SHP77 (cell line): ENCODE measurements around the gene DCDC1.

Experiments
- DNase-seq, 2 experiments: peaks; one replicate each; lab custom pipeline; 2025; lab: John Stamatoyannopoulos, UW

The DCDC1 gene

DNA sequence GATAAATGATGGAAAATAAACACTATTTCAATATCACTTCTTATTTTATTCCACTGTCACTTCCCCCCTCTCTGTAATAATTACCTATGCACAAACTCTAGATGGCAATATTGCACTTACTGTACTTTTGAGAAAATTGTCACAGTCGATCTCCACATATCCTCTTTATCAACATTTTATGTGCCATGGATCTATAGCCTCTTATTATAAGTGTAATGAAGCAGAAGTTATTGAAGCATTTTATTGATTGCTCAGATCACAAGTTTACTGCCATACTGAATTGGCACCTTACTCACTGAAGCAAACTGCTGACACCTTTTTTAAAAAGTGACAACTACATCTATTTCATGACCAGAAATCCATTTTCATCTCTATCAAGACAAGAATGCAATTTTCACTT, 133.4 kb downstream of the DCDC1 start:
- peak in 1 of 2 experiments; percentile 12 for DNase-seq

- DNase-seq, result no peak
Measured at GRCh38 chr11:31233425-31233824, 136.1 kb downstream of the DCDC1 start.

DNA sequence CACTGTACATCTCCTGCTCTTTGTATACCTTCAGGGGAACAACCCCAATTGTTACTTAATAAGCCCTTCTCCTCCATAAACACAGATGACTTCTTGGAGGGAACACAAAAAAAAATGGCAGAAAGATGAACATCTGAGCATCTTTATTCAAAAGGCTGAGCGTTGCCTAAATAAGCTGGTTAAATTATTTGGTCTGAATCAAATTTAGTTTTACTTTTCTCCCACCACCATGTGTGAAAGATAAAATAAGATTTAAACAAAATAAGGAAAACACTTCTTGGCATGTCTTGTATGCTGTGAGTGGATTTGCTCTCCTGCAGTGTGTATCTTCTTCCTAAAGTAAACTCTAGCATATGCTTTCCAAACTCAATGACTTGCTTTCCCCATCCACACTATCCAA, 137.9 kb downstream of the DCDC1 start:
- DNase-seq, result no peak

- DNase-seq, result no peak
Measured at GRCh38 chr11:31218847-31219246, 150.7 kb downstream of the DCDC1 start.

DNA sequence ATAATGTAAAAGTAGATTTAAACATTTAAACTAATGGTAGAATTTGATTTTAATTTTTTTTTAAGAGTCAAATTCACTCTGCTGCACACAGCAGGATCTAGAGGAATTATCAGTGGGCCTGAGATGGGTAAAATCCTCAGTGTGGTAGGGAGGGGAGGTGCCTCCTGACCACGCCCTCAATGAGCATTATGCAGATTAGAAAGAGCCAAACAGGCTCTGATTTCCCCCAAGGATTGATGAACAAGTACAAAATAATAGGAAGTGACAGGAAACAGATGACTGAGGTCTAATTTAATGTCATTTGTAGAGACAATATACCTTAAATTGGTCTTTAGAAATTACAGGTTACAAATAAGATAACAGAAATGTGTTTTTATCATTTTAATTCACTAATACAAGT, 155.2 kb downstream of the DCDC1 start:
- no peak for DNase-seq

- no peak for DNase-seq
Measured at GRCh38 chr11:31199378-31199777, 170.2 kb downstream of the DCDC1 start.

DNA sequence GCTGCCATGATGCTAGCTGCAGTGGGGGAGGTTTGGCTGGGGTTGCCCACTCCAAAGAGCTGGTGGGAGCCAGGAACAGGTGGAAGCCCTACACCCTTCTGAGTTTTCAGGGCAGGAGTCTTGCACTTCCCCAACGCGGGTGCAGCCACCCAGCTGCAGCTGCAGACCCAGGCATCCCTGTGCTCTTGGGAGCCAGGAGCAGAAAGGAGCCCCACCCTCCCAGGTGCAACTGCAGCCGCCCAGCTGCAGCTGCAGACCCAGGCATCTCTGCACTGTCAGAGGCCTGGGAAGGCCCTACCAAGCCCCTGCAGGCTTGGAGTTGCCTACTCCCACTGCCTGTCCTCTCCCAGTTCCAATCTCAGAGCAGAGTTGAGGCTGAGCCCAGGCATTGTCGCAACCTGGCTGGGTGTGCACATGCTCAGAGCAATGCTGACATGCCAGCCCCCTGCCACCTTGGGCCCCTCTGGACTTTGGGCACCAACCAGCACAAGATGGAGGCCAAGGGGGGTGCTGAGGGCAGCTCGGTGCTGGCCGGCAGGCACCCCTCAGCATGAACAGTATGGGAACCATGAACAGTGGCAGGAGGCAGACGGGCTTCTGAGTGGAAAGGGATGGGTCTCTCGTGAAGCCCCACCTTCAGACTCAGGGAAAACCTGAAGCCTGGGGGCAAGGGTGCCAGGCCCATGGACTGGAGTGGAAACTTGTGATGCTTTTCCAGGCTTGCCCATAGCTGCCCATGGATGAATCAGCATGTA, 195.4 kb downstream of the DCDC1 start:
- no peak for DNase-seq

- DNase-seq, result no peak
Measured at GRCh38 chr11:31160504-31161422, 208.8 kb downstream of the DCDC1 start.

- no peak for DNase-seq
Measured at GRCh38 chr11:31150841-31151240, 218.7 kb downstream of the DCDC1 start.

- no peak for DNase-seq
Measured at GRCh38 chr11:31150011-31150410, 219.5 kb downstream of the DCDC1 start.

- DNase-seq, result no peak
Measured at GRCh38 chr11:31141789-31142188, 227.8 kb downstream of the DCDC1 start.

- no peak for DNase-seq
Measured at GRCh38 chr11:31139479-31139878, 230.1 kb downstream of the DCDC1 start.

DNA sequence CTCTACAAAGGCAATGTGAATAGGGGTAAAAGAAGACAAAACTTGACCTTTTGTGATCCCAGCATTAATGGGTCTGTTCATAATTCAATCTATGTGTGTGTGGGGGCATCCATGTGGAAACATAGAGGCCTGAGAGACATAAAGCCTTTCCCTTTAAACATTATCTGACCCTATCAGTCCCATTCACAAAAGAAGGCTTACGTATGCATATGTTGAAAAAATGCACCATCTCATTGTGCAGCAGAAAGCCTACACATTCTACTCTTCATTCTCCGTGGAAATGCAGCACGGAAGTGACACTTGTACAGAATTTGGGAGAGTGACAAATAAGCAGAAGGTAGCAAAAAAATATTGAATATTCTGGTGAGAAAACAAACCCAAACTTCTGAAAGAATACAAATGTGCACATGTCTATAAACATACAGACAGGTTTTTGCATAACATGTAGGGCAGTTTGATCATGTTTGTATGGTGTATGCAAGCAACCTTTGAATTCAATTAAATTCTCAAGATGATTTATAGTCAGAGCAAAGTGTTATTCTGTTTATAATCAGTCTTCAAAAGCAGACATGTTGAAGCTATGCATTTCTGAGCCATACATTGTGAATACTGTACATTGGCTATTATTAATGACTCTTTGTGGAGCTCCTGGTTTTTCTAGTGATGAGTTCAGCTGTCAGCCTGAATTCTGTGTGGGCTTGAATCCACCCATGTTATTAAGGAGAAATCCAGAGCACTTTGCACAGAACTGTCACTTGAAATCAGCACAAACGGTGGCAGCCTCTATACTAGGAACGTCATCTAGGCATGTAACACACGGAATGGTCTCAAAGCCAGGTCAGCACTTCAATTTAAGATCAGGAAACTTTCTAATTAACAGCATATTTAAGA, 236.8 kb downstream of the DCDC1 start:
- DNase-seq, result no peak

GRCh38 chr11:31131760-31132159, 237.8 kb downstream of the DCDC1 start:
- no peak for DNase-seq

DNA sequence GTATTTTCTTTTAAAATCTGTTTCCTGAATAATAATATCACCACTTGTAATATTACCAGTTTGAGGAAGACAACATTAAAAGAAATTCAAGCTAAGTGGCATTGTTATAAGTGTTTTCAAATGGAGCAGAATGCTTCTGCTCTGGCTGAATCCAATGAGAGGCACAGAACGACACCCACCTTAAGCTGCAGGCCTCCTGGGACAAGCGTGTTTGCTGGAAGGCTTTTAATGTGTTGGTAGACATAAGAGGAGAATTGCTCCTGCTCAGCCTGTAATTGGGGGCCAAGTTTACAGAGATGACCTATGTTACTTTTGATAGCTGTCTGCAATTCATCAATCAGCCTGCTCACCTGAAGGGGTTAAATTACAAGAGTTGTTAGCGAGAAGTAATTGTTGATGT, 242.2 kb downstream of the DCDC1 start:
- no peak for DNase-seq

- DNase-seq, result no peak
Measured at GRCh38 chr11:31120428-31120827, 249.1 kb downstream of the DCDC1 start.

DNA sequence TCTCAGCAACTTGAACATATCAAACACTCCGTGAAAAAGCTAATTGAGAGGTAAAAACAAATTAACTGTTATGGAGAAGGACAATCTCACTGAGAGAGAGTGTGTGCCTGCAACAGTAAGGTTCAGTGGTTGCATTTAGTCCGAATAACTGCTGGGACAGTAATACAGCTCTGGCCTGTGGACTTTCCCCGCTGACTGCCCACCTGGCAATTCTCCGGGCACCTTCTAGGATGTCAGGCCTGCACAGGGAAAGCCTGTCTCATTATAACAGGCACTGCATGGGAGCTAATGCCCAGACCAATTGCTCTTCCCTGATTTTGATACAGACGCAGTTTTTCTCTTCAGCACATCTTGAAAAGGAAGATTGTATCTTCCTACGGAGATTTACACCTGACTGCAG, 251.0 kb downstream of the DCDC1 start:
- DNase-seq, result no peak

GRCh38 chr11:31117038-31117437, 252.5 kb downstream of the DCDC1 start:
- no peak for DNase-seq

DNA sequence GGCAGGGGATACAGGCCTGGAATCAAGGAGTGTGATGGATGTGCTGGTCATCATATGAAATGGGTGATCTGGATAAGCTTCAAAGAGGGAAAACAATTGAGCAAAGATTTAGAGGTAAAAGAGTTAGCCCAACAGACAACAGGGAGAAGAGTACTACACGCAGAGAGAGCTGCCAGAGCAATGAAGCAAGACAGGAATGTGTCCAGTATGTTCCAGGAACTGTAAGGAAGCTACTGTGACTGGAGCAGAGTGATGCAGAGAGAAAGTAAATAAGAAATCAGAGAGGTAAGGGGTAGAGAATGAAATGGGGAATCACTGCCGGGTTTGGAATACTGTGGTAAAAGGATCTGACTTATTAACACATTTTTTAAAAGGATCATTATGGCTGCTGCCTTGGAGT, 255.1 kb downstream of the DCDC1 start:
- DNase-seq, result no peak

GRCh38 chr11:31110830-31111229, 258.7 kb downstream of the DCDC1 start:
- no peak for DNase-seq

GRCh38 chr11:31109446-31109845, 260.1 kb downstream of the DCDC1 start:
- no peak for DNase-seq

- no peak for DNase-seq
Measured at GRCh38 chr11:31107649-31108048, 261.9 kb downstream of the DCDC1 start.
